Loucy (cell line): ENCODE data around the gene CEP128.

Experiments used
- H2AFZ ChIP-seq: fragments of 200-600 bp; sonication (generic); 2 replicates; pipeline ENCODE4 v1.6.0; 2016; ENCODE audit warnings: antibody characterized with exemption, mild to moderate bottlenecking, low read length, moderate library complexity
- H3F3A ChIP-seq: fragments of 200-600 bp; 2 replicates; pipeline ENCODE4 v1.6.0; 2016; ENCODE audit warnings: antibody characterized with exemption, low read depth, mild to moderate bottlenecking
- H3K27me3 ChIP-seq: fragments of 200-600 bp; sonication (generic); 2 replicates; pipeline ENCODE4 v1.6.1; 2014; ENCODE audit warnings: low read length, mild to moderate bottlenecking; ENCODE audit not compliant: insufficient read depth, poor library complexity, severe bottlenecking
- H3K36me3 ChIP-seq: fragments of 200-600 bp; sonication (generic); 2 replicates; pipeline ENCODE4 v1.6.1; 2016; ENCODE audit warnings: low read length; ENCODE audit not compliant: insufficient read depth
- H3K4me1 ChIP-seq: fragments of 200-600 bp; sonication (generic); 2 replicates; pipeline ENCODE4 v1.5.1; 2014; ENCODE audit warnings: low read length, mild to moderate bottlenecking; ENCODE audit not compliant: insufficient read depth, poor library complexity, severe bottlenecking
- H3K4me2 ChIP-seq: fragments of 200-600 bp; sonication (generic); 2 replicates; pipeline ENCODE4 v1.6.0; 2014; ENCODE audit warnings: antibody characterized with exemption, low read length, low read depth, mild to moderate bottlenecking; ENCODE audit not compliant: poor library complexity, severe bottlenecking
- H3K4me3 ChIP-seq: fragments of 200-600 bp; sonication (generic); 2 replicates; pipeline ENCODE4 v1.5.1; 2014; ENCODE audit warnings: low read length, mild to moderate bottlenecking, mixed read lengths; ENCODE audit not compliant: poor library complexity, severe bottlenecking
- H3K79me2 ChIP-seq: fragments of 200-600 bp; sonication (generic); 2 replicates; pipeline ENCODE4 v1.6.1; 2014; ENCODE audit warnings: low read length; ENCODE audit not compliant: insufficient read depth
- H3K9ac ChIP-seq: fragments of 200-600 bp; sonication (generic); 2 replicates; pipeline ENCODE4 v1.6.0; 2014; ENCODE audit warnings: mild to moderate bottlenecking, low read depth, low read length, moderate library complexity; ENCODE audit not compliant: poor library complexity, severe bottlenecking
- H3K9me2 ChIP-seq: fragments of 200-600 bp; sonication (generic); replicated peaks from 2 replicates; pipeline ENCODE4 v1.6.1; 2016; ENCODE audit warnings: low read depth, low read length, mixed read lengths
- H3K9me3 ChIP-seq: fragments of 200-600 bp; sonication (generic); 2 replicates; pipeline ENCODE4 v1.6.1; 2014; ENCODE audit warnings: mild to moderate bottlenecking, antibody characterized with exemption, low read length, low read depth; ENCODE audit not compliant: insufficient read depth
- H4K20me1 ChIP-seq: fragments of 200-600 bp; sonication (generic); 2 replicates; pipeline ENCODE4 v1.6.0; 2014; ENCODE audit warnings: antibody characterized with exemption, low read length, mild to moderate bottlenecking; ENCODE audit not compliant: insufficient read depth, poor library complexity, severe bottlenecking
- EZH2phosphoT487 ChIP-seq: fragments of 200-600 bp; IDR thresholded peaks from 2 replicates; pipeline ENCODE4 v1.6.1; 2018; ENCODE audit warnings: antibody characterized with exemption, mild to moderate bottlenecking, moderate library complexity, borderline replicate concordance
- TF ChIP-seq, protein P1 (sequence below): fragments of 200-600 bp; sonication (generic); conservative IDR thresholded peaks from 2 replicates; pipeline ENCODE4 v1.5.1; 2014; ENCODE audit warnings: mild to moderate bottlenecking, antibody characterized with exemption, low read length

CEP128 gene

GRCh38 chr14:80605536-80605935, 336.0 kb downstream of the CEP128 start:
- H3K4me2 ChIP-seq = no peak overlapping the region
- TF ChIP-seq EZH2phosphoT487 = no peak
- TF ChIP-seq, protein P1, sequence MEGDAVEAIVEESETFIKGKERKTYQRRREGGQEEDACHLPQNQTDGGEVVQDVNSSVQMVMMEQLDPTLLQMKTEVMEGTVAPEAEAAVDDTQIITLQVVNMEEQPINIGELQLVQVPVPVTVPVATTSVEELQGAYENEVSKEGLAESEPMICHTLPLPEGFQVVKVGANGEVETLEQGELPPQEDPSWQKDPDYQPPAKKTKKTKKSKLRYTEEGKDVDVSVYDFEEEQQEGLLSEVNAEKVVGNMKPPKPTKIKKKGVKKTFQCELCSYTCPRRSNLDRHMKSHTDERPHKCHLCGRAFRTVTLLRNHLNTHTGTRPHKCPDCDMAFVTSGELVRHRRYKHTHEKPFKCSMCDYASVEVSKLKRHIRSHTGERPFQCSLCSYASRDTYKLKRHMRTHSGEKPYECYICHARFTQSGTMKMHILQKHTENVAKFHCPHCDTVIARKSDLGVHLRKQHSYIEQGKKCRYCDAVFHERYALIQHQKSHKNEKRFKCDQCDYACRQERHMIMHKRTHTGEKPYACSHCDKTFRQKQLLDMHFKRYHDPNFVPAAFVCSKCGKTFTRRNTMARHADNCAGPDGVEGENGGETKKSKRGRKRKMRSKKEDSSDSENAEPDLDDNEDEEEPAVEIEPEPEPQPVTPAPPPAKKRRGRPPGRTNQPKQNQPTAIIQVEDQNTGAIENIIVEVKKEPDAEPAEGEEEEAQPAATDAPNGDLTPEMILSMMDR = no peak
- H3K9me3 ChIP-seq = no peaks in the 10 kb centered on the region

GRCh38 chr14:80602946-80603345, 338.6 kb downstream of the CEP128 start:
- Histone ChIP-seq H3K79me2 (no peaks in the 10 kb centered on the region), H3K9me2 (no peaks in the 10 kb centered on the region), H4K20me1 (no peaks in the 10 kb centered on the region), H2AFZ (no peak overlapping the region), H3K4me3 (no peak overlapping the region), H3K4me2 (no peak overlapping the region), H3K36me3 (no peaks in the 10 kb centered on the region), H3K27me3 (no peaks in the 10 kb centered on the region), H3F3A (no peaks in the 10 kb centered on the region), H3K9me3 (no peaks in the 10 kb centered on the region), H3K4me1 (no peaks in the 10 kb centered on the region), H3K9ac (no peak overlapping the region)
- TF ChIP-seq, protein P1 = no peak
- no peak for TF ChIP-seq EZH2phosphoT487

More at GRCh38 chr14:80605536-80605935, 336.0 kb downstream of the CEP128 start:
- no peaks in the 10 kb centered on the region for H3K27me3 ChIP-seq
- no peak overlapping the region for H2AFZ ChIP-seq
- H3F3A ChIP-seq = no peaks in the 10 kb centered on the region
- H3K4me3 ChIP-seq = no peak overlapping the region
- no peaks in the 10 kb centered on the region for H3K9me2 ChIP-seq
- no peaks in the 10 kb centered on the region for H3K36me3 ChIP-seq
- H3K79me2 ChIP-seq = no peaks in the 10 kb centered on the region
- no peaks in the 10 kb centered on the region for H4K20me1 ChIP-seq
- H3K4me1 ChIP-seq = no peaks in the 10 kb centered on the region
- no peak overlapping the region for H3K9ac ChIP-seq

DNA sequence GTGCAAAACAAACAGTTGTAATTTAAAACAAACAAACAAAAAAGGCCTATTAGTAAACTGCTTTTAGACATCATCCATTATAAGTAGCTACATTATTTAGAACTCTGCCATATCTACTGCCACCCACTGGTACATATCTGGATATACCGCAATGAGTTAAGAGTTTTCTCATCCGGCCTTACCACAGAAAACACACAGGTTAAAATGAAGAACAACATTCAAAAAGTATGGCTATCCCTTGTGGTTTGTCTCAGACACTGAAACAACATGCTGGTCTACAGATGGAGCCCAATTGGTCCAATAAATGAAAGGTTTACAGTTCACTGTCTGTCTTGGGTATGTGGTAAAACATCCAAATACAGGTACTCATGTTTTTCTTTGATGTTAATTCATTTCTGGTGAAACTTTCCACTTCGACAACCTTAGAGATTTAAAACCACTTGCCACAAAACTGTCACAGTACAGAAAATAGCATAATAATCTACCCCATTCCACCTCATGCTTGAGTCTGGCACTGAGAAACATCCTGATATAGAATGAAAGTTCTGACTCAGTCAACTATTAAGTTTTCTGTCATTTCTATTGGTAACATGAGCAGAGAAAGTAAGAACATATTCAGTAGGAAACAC, 354.3 kb downstream of the CEP128 start:
- no peaks in the 10 kb centered on the region for H3K9me2 ChIP-seq
- H3F3A ChIP-seq = peaks cover 7% of the 10 kb centered on the region; the same call in 1 of the 2 replicates
- TF ChIP-seq, protein P1 = peak; percentile 81
- no peak for TF ChIP-seq EZH2phosphoT487
- no peak overlapping the region for H3K9ac ChIP-seq
- no peaks in the 10 kb centered on the region for H4K20me1 ChIP-seq
- no peaks in the 10 kb centered on the region for H3K36me3 ChIP-seq
- peaks cover 34% of the 10 kb centered on the region for H3K4me1 ChIP-seq
- peak overlapping the region; percentile 17 for H3K4me2 ChIP-seq
- H3K79me2 ChIP-seq = no peaks in the 10 kb centered on the region
- no peak overlapping the region for H3K4me3 ChIP-seq
- peaks cover 10% of the 10 kb centered on the region for H3K9me3 ChIP-seq
- H3K27me3 ChIP-seq = no peaks in the 10 kb centered on the region
- H2AFZ ChIP-seq = no peak overlapping the region
